ENCODE measurements around the gene C2orf81. TPM values are rescaled to one million over a fixed set of nuclear protein-coding genes. Genes with fewer than 3 reads are reported as not detected.
A peak's percentile ranks its signal among the peaks of the same experiment; 100 is the strongest.
"Not testable (repeated sequence)": the region's sequence is repeated elsewhere in the genome, so short reads cannot be mapped to it uniquely, and the experiment has no call there.

C2orf81 gene
- total RNA-seq (2014; rRNA removed; shearing (Covaris generic)), result 0.43 and 0.48 TPM in 2 replicates

- Histone ChIP-seq H3K4me3 (peak within 1 kb of the TSS; percentile 68), H3K27ac (no peak within 1 kb of the TSS; the same call in 1 of the 2 replicates), H3K36me3 (peaks cover 5% of the 10 kb centered on the region; the same call in 1 of the 2 replicates), H3K9me3 (replicated peaks) (no peaks in the 10 kb centered on the region), H3K4me1 (peaks cover 3% of the 10 kb centered on the region; the same call in 1 of the 2 replicates), H3K27me3 (peaks cover 13% of the 10 kb centered on the region)
- peak; percentile 89 to 95 for DNase-seq
Observed at GRCh38 chr2:74421221-74421870, at the start of gene C2orf81, which contains the start of gene WDR54. C2orf81 (minus strand) TSS chr2:74421619; CDS start chr2:74421560, 59 bp downstream. WDR54 (plus strand) TSS chr2:74421730; CDS start chr2:74422154, 424 bp downstream.

GRCh38 chr2:74470742-74471141 is 49.3 kb upstream of the C2orf81 start:
- DNase-seq; H3K9me3 ChIP-seq (replicated peaks); H3K27me3 ChIP-seq; H3K4me3 ChIP-seq; H3K36me3 ChIP-seq; H3K27ac ChIP-seq; H3K4me1 ChIP-seq: not testable (repeated sequence)

GRCh38 chr2:74464406-74464805 is 43.0 kb upstream of the C2orf81 start:
- H3K4me1 ChIP-seq, result 0 out of 2 replicates have a peak, but pooled peaks cover 6% of the 10 kb centered on the region
- peaks cover 4% of the 10 kb centered on the region; the same call in 1 of the 2 replicates for H3K36me3 ChIP-seq
- H3K9me3 ChIP-seq (replicated peaks), result no peaks in the 10 kb centered on the region
- peak overlapping the region; percentile 2; the same call in 1 of the 2 replicates for H3K27ac ChIP-seq
- no peaks in the 10 kb centered on the region for H3K27me3 ChIP-seq
- peak overlapping the region; percentile 83 for H3K4me3 ChIP-seq
- no peak for DNase-seq

- peaks cover 4% of the 10 kb centered on the region; the same call in 1 of the 2 replicates for H3K36me3 ChIP-seq
- no peaks in the 10 kb centered on the region for H3K9me3 ChIP-seq (replicated peaks)
- H3K4me3 ChIP-seq, result no peak overlapping the region
- DNase-seq, result no peak
- no peak overlapping the region for H3K27ac ChIP-seq
- 0 out of 2 replicates have a peak, but pooled peaks cover 6% of the 10 kb centered on the region for H3K4me1 ChIP-seq
- H3K27me3 ChIP-seq, result no peaks in the 10 kb centered on the region
Observed at GRCh38 chr2:74462786-74463105, 41.3 kb upstream of the C2orf81 start.

- H3K4me1 ChIP-seq, result 0 out of 2 replicates have a peak, but pooled peaks cover 6% of the 10 kb centered on the region
- no peak overlapping the region for H3K27ac ChIP-seq
- H3K9me3 ChIP-seq (replicated peaks), result no peaks in the 10 kb centered on the region
- H3K27me3 ChIP-seq, result no peaks in the 10 kb centered on the region
- DNase-seq, result no peak
- H3K36me3 ChIP-seq, result peaks cover 4% of the 10 kb centered on the region; the same call in 1 of the 2 replicates
- H3K4me3 ChIP-seq, result no peak overlapping the region
Observed at GRCh38 chr2:74462054-74462785, 40.8 kb upstream of the C2orf81 start.

- Histone ChIP-seq H3K27ac (no peak overlapping the region), H3K4me3 (no peak overlapping the region), H3K4me1 (peaks cover 11% of the 10 kb centered on the region), H3K9me3 (replicated peaks) (no peaks in the 10 kb centered on the region), H3K27me3 (no peaks in the 10 kb centered on the region), H3K36me3 (peaks cover 4% of the 10 kb centered on the region; the same call in 1 of the 2 replicates)
- DNase-seq, result no peak
Observed at GRCh38 chr2:74461187-74462053, 40.0 kb upstream of the C2orf81 start.

- not testable (repeated sequence) for DNase-seq; H3K27ac ChIP-seq; H3K36me3 ChIP-seq; H3K9me3 ChIP-seq (replicated peaks); H3K27me3 ChIP-seq; H3K4me1 ChIP-seq; H3K4me3 ChIP-seq
Observed at GRCh38 chr2:74460187-74460586, 38.8 kb upstream of the C2orf81 start.

- H3K27ac ChIP-seq; H3K36me3 ChIP-seq; H3K4me1 ChIP-seq; H3K27me3 ChIP-seq; H3K4me3 ChIP-seq; DNase-seq; H3K9me3 ChIP-seq (replicated peaks): not testable (repeated sequence)
Observed at GRCh38 chr2:74459503-74460118, 38.2 kb upstream of the C2orf81 start.

- no peak for DNase-seq
- peak overlapping the region; percentile 25 for H3K27ac ChIP-seq
- peaks cover 4% of the 10 kb centered on the region; the same call in 1 of the 2 replicates for H3K36me3 ChIP-seq
- H3K27me3 ChIP-seq, result no peaks in the 10 kb centered on the region
- no peaks in the 10 kb centered on the region for H3K9me3 ChIP-seq (replicated peaks)
- H3K4me1 ChIP-seq, result peaks cover 6% of the 10 kb centered on the region
- H3K4me3 ChIP-seq, result peak overlapping the region; percentile 68
Observed at GRCh38 chr2:74458938-74459363, 37.5 kb upstream of the C2orf81 start.

GRCh38 chr2:74458132-74458937 is 36.9 kb upstream of the C2orf81 start, which contains the start of gene WBP1:
WBP1 (plus strand) TSS chr2:74458438; CDS start chr2:74458603, 165 bp downstream.
- Histone ChIP-seq H3K36me3 (peaks cover 4% of the 10 kb centered on the region; the same call in 1 of the 2 replicates), H3K27ac (peak within 1 kb of the TSS; percentile 65), H3K4me3 (peak within 1 kb of the TSS; percentile 68), H3K4me1 (peaks cover 6% of the 10 kb centered on the region), H3K9me3 (replicated peaks) (no peaks in the 10 kb centered on the region), H3K27me3 (no peaks in the 10 kb centered on the region)
- peak; percentile 100 for DNase-seq

- Histone ChIP-seq H3K27me3 (no peaks in the 10 kb centered on the region), H3K4me1 (peaks cover 7% of the 10 kb centered on the region), H3K27ac (peak overlapping the region; percentile 65), H3K36me3 (peaks cover under 1% of the 10 kb centered on the region; the same call in 1 of the 2 replicates), H3K9me3 (replicated peaks) (no peaks in the 10 kb centered on the region), H3K4me3 (peak overlapping the region; percentile 68)
- DNase-seq, result peak; percentile 76 to 78
Observed at GRCh38 chr2:74457549-74458131, 36.2 kb upstream of the C2orf81 start.

GRCh38 chr2:74457129-74457548 is 35.7 kb upstream of the C2orf81 start:
- Histone ChIP-seq H3K4me1 (peaks cover 11% of the 10 kb centered on the region), H3K4me3 (peak overlapping the region; percentile 68), H3K9me3 (replicated peaks) (no peaks in the 10 kb centered on the region), H3K27ac (peak overlapping the region; percentile 65; the same call in 1 of the 2 replicates), H3K36me3 (no peaks in the 10 kb centered on the region), H3K27me3 (no peaks in the 10 kb centered on the region)
- DNase-seq, result no peak

Data from SJCRH30 (cell line).